Caco-2 (cell line): Measurements from ENCODE around the gene LNX2. TPM values are rescaled to one million over a fixed set of nuclear protein-coding genes. Genes with fewer than 3 reads are reported as not detected.

ENCODE experiments used
- BruUV-seq: library from RNA; stranded (reverse); fragments of 400-500 nt; replicated peaks from 2 replicates; lab custom pipeline; 2021; lab: Mats Ljungman, UMichigan
- CTCF ChIA-PET: fragments of 300-600 bp; sonication (Branson Sonifier 250); formaldehyde crosslinking; loops from one replicate; lab custom pipeline; 2022; ENCODE audit warnings: antibody characterized with exemption; lab: Charles Lee
- POLR2A ChIA-PET: fragments of 300-600 bp; sonication (Branson Sonifier 250); formaldehyde crosslinking; loops from one replicate; lab custom pipeline; 2022; ENCODE audit warnings: antibody characterized with exemption; lab: Charles Lee
- DNase-seq, 2 experiments: peaks; one replicate each; pipeline versions ENCODE4 v3.0.0 to v3.0.0-alpha.2; 2020 to 2022
- H3K27me3 ChIP-seq: replicated peaks from 2 replicates; pipeline ENCODE4 v1.6.0; 2011; ENCODE audit warnings: low read length; ENCODE audit not compliant: control insufficient read depth, insufficient read depth
- H3K36me3 ChIP-seq: 2 replicates; pipeline ENCODE4 v1.5.1; 2011; ENCODE audit warnings: low read length; ENCODE audit not compliant: control insufficient read depth, insufficient read depth
- H3K4me1 ChIP-seq: fragments of 250-450 bp; sonication (Bioruptor Pico); 2 replicates; pipeline ENCODE4 v1.5.1; 2020; ENCODE audit warnings: mild to moderate bottlenecking
- H3K4me3 ChIP-seq: 2 replicates; pipeline ENCODE4 v1.5.1; 2011; ENCODE audit warnings: low read depth, mild to moderate bottlenecking, control low read depth, low read length
- H3K9me3 ChIP-seq: fragments of 250-450 bp; sonication (Bioruptor Pico); 2 replicates; pipeline ENCODE4 v1.5.1; 2020; ENCODE audit warnings: mild to moderate bottlenecking, moderate library complexity
- H3K27ac Mint-ChIP-seq: one replicate; pipeline ENCODE4 v1.8.0; 2022; ENCODE audit warnings: mixed read lengths; ENCODE audit not compliant: unreplicated experiment
- H3K27me3 Mint-ChIP-seq: one replicate; pipeline ENCODE4 v1.8.0; 2022; ENCODE audit warnings: mixed read lengths; ENCODE audit not compliant: insufficient read depth, unreplicated experiment
- H3K36me3 Mint-ChIP-seq: one replicate; pipeline ENCODE4 v1.8.0; 2022; ENCODE audit warnings: mild to moderate bottlenecking, mixed read lengths; ENCODE audit not compliant: insufficient read depth, unreplicated experiment
- H3K4me1 Mint-ChIP-seq: one replicate; pipeline ENCODE4 v1.8.0; 2022; ENCODE audit warnings: low read depth, mixed read lengths; ENCODE audit not compliant: unreplicated experiment
- H3K4me3 Mint-ChIP-seq: one replicate; pipeline ENCODE4 v1.8.0; 2022; ENCODE audit warnings: mild to moderate bottlenecking, moderate library complexity, mixed read lengths; ENCODE audit not compliant: unreplicated experiment
- H3K9me3 Mint-ChIP-seq: one replicate; pipeline ENCODE4 v1.8.0; 2022; ENCODE audit warnings: mixed read lengths; ENCODE audit not compliant: unreplicated experiment
- CTCF ChIP-seq, 2 experiments: fragments of 200-600 bp in 1 of 2; IDR thresholded peaks; 1 replicate in 1 of 2; 2 replicates in 1 of 2; pipeline versions ENCODE4 v1.5.1 to v1.8.0; 2011 to 2022; ENCODE audit warnings: antibody characterized with exemption in 1 of 2, control low read depth in 1 of 2, inconsistent platforms in 1 of 2, low read depth in 1 of 2, low read length in 1 of 2, mild to moderate bottlenecking in 1 of 2, moderate library complexity in 1 of 2; ENCODE audit not compliant: insufficient read depth in 1 of 2, severe bottlenecking in 1 of 2, unreplicated experiment in 1 of 2
- intact Hi-C: fragments of 100-400 bp; cut with micrococcal nuclease; formaldehyde crosslinking; loops from one replicate; pipeline ENCODE4 v1.10.0; 2022; ENCODE audit not compliant: unreplicated experiment
- total RNA-seq: library from RNA; stranded (reverse); gene quantifications from 2 replicates; pipeline ENCODE4 v1.2.3, GENCODE V29; 2022

The LNX2 gene
- total RNA-seq, 1 experiment from 2014 or later: 24.4 TPM

- CTCF ChIA-PET: interaction anchor here (1.5 kb wide), 1 partner anchor 322 kb away, joined by 3 read pairs; no protein-coding TSS in a partner anchor
- Mint-ChIP-seq H3K27ac (no peak overlapping the region), H3K9me3 (no peaks in the 10 kb centered on the region), H3K4me3 (no peak overlapping the region), H3K36me3 (no peaks in the 10 kb centered on the region), H3K4me1 (no peaks in the 10 kb centered on the region), H3K27me3 (peaks cover 7% of the 10 kb centered on the region)
- Histone ChIP-seq H3K9me3 (no peaks in the 10 kb centered on the region), H3K4me1 (no peaks in the 10 kb centered on the region), H3K36me3 (no peaks in the 10 kb centered on the region), H3K27me3 (no peaks in the 10 kb centered on the region; the same call in 1 of the 2 replicates), H3K4me3 (no peak overlapping the region)
- no peak for TF ChIP-seq CTCF (IDR thresholded peaks at IDR 0.05; ENCODE audit: insufficient read depth in 1 of 2, low read depth in 1 of 2, low read length in 1 of 2, severe bottlenecking in 1 of 2, unreplicated experiment in 1 of 2)
- no TSS peak for BruUV-seq
- intact Hi-C loops: no loop called here
- POLR2A ChIA-PET: no interaction called here
- DNase-seq: no peak
Observed at GRCh38 chr13:27504868-27505194, 115.5 kb downstream of the LNX2 start.

DNA sequence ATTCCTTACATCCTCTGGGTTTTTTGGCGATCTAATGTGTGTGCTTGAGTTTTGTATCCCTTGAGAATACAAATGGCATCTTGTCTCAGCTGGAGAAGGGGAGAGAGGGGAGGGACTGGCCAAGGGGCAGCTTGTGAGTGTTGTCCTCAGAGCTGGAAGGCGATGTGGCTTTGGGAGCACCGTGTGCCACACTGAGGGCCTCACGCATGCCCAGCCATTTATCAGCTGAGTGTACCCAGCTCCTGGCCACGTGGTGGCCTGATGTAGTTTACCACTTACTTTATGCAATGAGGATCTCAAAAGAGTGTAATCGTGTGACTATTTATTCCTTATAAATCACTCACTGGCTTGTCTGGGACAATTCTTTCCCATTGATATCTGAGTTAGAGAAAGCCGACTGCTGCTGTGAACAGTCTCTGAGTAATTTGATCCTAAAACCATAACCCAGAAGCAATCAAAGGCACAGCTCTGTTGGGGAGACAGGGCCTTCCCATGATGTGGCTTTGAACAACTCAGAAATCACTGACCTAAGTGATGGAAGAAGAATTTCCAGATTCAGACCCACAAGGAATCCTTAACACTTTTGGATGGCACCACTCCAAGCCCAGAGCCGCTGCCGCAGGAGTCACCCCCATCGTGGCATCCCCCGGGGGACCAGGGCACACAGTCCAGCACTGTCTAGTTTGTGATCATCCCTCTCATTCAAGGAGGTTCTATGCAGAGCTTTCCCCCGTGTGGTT is 116.0 kb downstream of the LNX2 start:
- Histone ChIP-seq H3K4me1 (no peaks in the 10 kb centered on the region), H3K4me3 (no peak overlapping the region), H3K9me3 (no peaks in the 10 kb centered on the region), H3K27me3 (no peaks in the 10 kb centered on the region; the same call in 1 of the 2 replicates), H3K36me3 (no peaks in the 10 kb centered on the region)
- H3K9me3 Mint-ChIP-seq: no peaks in the 10 kb centered on the region
- intact Hi-C loops: no loop called here
- H3K4me1 Mint-ChIP-seq: no peaks in the 10 kb centered on the region
- H3K27me3 Mint-ChIP-seq: peaks cover 3% of the 10 kb centered on the region
- no peak overlapping the region for H3K27ac Mint-ChIP-seq
- CTCF ChIA-PET: interaction anchor here (1.5 kb wide), 1 partner anchor 322 kb away, joined by 3 read pairs; no protein-coding TSS in a partner anchor
- H3K4me3 Mint-ChIP-seq: no peak overlapping the region
- no peak for TF ChIP-seq CTCF (IDR thresholded peaks at IDR 0.05; ENCODE audit: insufficient read depth in 1 of 2, low read depth in 1 of 2, low read length in 1 of 2, severe bottlenecking in 1 of 2, unreplicated experiment in 1 of 2)
- no TSS peak for BruUV-seq
- DNase-seq: no peak
- POLR2A ChIA-PET: no interaction called here
- no peaks in the 10 kb centered on the region for H3K36me3 Mint-ChIP-seq

DNA sequence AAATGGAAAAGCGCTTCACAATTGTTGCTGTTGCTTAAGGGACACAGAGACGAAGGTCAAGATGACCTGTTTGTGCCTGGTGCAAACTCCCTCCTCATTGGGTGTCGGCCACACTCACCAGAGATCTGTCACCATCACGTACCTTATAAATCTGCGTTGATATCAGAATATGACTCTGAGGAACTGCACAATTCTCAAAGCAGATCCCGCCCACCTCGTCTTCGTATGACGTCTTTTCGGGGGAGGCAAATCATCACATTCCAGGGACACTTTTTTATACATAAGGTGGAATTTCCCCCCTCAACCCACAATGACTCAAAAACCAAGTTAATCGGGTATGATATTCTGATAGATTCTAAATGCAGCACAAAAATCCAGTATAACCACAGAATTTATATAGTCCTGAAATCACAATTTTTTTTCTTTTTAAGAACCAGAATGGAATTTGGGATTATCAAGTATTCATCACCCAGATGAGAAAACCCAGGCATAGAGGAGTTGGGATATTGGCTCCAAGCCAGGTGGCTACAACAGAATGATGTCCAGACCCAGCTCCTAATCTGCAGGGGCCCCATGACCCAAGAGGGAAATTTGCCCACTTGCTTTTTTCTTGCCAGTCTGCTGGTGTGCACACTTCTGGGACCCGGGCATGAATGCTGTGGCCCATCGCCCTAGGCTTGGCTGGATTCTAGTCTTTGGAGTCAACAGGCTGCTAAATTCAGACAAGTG is 119.4 kb downstream of the LNX2 start:
- Histone ChIP-seq H3K27me3 (no peaks in the 10 kb centered on the region), H3K4me3 (no peak overlapping the region), H3K4me1 (no peaks in the 10 kb centered on the region), H3K36me3 (no peaks in the 10 kb centered on the region), H3K9me3 (no peaks in the 10 kb centered on the region)
- H3K27me3 Mint-ChIP-seq: no peaks in the 10 kb centered on the region
- intact Hi-C loops: no loop called here
- ChIA-PET CTCF (interaction anchor here (0.6 kb wide), 1 partner anchor 14 kb away, joined by 4 read pairs; no protein-coding TSS in a partner anchor), POLR2A (no interaction called here)
- no peak overlapping the region for H3K27ac Mint-ChIP-seq
- no peaks in the 10 kb centered on the region for H3K9me3 Mint-ChIP-seq
- no peak for DNase-seq
- H3K4me1 Mint-ChIP-seq: no peaks in the 10 kb centered on the region
- TF ChIP-seq CTCF (IDR thresholded peaks at IDR 0.05; ENCODE audit: insufficient read depth in 1 of 2, low read depth in 1 of 2, low read length in 1 of 2, severe bottlenecking in 1 of 2, unreplicated experiment in 1 of 2): no peak
- no TSS peak for BruUV-seq
- no peaks in the 10 kb centered on the region for H3K36me3 Mint-ChIP-seq
- no peak overlapping the region for H3K4me3 Mint-ChIP-seq
